Ishikawa (cell line): Measurements from ENCODE around the gene ST7.
A peak's percentile ranks its signal among the peaks of the same experiment; 100 is the strongest.

ENCODE experiments used
- CEBPB ChIP-seq: IDR thresholded peaks from 2 replicates; pipeline ENCODE4 v1.6.1; 2012
- CREB1 ChIP-seq: IDR thresholded peaks from 2 replicates; pipeline ENCODE4 v1.6.1; 2012; ENCODE audit warnings: low read depth
- EGR1 ChIP-seq: IDR thresholded peaks from 2 replicates; pipeline ENCODE4 v1.6.1; 2012
- EP300 ChIP-seq: IDR thresholded peaks from 2 replicates; pipeline ENCODE4 v1.6.1; 2012; ENCODE audit warnings: borderline replicate concordance
- FOXM1 ChIP-seq: IDR thresholded peaks from 2 replicates; pipeline ENCODE4 v1.6.1; 2012; ENCODE audit warnings: low read depth, borderline replicate concordance
- NFIC ChIP-seq: IDR thresholded peaks from 2 replicates; pipeline ENCODE4 v1.6.1; 2012
- RAD21 ChIP-seq: IDR thresholded peaks from 2 replicates; pipeline ENCODE4 v1.6.1; 2012; ENCODE audit warnings: low read depth
- TAF1 ChIP-seq: IDR thresholded peaks from 2 replicates; pipeline ENCODE4 v1.6.1; 2012; ENCODE audit warnings: low read depth, mild to moderate bottlenecking
- TEAD4 ChIP-seq: IDR thresholded peaks from 2 replicates; pipeline ENCODE4 v1.6.1; 2012
- YY1 ChIP-seq: IDR thresholded peaks from 2 replicates; pipeline ENCODE4 v1.6.1; 2012; ENCODE audit warnings: low read depth
- ZBTB7A ChIP-seq: IDR thresholded peaks from 2 replicates; pipeline ENCODE4 v1.6.1; 2012; ENCODE audit warnings: low read depth
- TF ChIP-seq, protein P1 (sequence below): IDR thresholded peaks from 2 replicates; pipeline ENCODE4 v1.6.1; 2012; ENCODE audit warnings: low read depth, mild to moderate bottlenecking
- TF ChIP-seq, protein P2 (sequence below): IDR thresholded peaks from 2 replicates; pipeline ENCODE4 v1.6.1; 2012

The ST7 gene

DNA sequence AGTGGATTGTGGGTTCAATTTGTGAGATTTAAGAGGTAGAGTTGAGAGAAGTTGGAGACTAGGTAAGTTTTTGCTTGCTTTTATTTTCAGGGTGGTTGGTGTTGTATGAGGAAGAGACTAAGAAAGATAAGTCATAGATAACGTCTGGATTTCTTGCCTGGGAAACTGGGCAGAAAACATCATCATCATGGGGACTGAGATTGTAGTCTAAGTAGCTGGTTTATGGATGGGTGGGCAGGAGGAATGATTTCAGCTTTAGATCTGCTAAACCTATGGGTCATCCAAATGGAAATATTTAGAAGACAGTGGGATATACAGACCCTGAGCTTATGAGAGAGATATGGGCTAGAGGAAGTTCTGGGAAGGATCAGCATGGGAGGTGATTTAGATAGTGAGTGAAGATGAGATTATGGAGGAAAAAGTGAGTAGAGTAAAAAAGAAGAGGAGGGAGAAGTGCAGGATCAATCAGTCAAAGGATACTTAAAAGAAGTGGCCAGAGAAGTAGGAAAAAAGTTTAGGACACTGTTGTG is 199.8 kb downstream of the ST7 start:
- TF ChIP-seq, protein P1, sequence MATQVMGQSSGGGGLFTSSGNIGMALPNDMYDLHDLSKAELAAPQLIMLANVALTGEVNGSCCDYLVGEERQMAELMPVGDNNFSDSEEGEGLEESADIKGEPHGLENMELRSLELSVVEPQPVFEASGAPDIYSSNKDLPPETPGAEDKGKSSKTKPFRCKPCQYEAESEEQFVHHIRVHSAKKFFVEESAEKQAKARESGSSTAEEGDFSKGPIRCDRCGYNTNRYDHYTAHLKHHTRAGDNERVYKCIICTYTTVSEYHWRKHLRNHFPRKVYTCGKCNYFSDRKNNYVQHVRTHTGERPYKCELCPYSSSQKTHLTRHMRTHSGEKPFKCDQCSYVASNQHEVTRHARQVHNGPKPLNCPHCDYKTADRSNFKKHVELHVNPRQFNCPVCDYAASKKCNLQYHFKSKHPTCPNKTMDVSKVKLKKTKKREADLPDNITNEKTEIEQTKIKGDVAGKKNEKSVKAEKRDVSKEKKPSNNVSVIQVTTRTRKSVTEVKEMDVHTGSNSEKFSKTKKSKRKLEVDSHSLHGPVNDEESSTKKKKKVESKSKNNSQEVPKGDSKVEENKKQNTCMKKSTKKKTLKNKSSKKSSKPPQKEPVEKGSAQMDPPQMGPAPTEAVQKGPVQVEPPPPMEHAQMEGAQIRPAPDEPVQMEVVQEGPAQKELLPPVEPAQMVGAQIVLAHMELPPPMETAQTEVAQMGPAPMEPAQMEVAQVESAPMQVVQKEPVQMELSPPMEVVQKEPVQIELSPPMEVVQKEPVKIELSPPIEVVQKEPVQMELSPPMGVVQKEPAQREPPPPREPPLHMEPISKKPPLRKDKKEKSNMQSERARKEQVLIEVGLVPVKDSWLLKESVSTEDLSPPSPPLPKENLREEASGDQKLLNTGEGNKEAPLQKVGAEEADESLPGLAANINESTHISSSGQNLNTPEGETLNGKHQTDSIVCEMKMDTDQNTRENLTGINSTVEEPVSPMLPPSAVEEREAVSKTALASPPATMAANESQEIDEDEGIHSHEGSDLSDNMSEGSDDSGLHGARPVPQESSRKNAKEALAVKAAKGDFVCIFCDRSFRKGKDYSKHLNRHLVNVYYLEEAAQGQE = no peak
- TF ChIP-seq ZBTB7A = no peak
- TF ChIP-seq YY1 = no peak
- TF ChIP-seq FOXM1 = no peak
- TF ChIP-seq CREB1 = no peak
- no peak for TF ChIP-seq EP300

DNA sequence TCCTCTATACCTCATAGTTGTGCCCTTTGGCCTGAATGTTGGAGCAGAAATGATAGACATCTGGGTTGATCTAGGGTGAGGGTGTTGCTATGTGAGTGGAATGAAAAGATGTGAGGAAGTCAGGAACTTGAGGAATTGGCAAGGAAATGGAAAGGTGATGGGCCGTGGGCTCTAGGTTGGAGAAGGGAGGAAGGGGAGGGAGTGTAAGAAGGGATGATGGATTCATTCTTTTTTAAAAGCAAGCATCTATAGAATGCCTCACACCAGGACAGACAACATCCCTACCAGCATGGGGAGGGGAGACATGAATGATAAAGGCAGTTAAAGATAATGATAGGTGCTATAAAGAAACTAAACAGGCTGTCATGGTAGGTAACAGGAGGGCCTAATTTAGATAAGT is 201.4 kb downstream of the ST7 start:
- TF ChIP-seq FOXM1 = no peak
- no peak for TF ChIP-seq CREB1
- no peak for TF ChIP-seq YY1
- TF ChIP-seq, protein P1 = no peak
- no peak for TF ChIP-seq RAD21

DNA sequence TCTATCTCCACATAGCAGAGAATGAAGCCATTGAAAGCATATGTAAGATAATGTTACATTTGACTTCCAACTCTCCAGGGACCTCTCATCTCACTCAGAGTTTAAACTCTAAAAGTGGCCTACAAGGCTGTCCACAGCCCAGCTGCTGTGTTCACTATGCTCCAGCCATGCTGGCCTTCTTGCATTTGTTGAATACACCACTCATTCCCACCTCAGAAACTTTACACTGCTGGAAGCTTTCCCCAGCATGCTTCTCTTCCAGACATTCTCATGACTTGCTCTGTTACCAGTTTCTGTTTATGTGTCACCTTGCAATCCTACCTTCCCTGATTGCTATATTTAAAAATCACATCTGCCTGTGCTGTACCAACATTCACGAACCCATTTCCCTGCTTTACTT is 202.4 kb downstream of the ST7 start:
- TF ChIP-seq EGR1 = no peak
- no peak for TF ChIP-seq YY1
- TF ChIP-seq TAF1 = no peak

DNA sequence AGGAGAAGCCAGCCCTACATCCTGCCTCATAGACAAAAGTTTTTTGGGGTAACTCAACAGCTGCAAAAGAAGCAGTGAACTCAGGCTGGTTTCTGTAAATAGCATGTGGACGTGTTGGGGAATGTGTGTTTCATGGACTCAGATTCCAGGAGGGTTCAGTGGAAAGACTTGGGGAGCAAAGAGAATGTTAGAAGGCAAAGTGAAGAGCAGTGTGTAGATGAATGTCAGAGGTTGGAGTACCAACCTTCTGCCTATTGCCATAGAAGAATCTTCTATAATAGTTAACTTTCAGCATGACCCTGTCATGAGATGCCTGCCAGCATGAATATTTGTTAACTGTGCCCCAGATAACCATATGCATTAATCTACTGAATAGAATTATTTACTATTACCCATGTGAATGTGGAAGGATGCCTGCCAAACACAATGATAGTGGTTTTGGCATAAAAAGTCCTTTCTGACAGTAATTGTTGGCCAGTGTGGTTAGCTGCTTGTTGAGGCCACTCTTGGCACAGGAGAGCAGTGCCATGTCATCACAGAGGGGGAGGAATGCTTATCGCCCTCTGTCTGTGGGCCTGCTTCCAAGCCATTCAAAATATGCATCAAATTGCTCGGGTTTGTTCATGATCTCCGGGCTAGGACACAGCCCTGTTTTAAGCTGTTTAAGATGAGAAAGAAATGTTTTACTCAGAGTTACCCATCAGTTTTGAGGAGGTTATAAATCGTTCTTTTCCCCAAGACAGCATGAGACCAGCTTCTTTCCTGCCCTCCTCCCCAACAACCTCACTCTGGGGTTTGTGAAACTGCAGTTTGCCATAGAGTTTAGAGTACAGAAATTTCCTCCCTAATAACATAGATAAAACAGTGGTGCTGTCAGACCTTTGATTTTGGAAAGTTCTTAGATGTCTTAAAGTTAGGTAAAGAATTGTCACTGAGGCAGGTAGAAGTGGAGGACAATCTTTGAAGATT is 204.2 kb downstream of the ST7 start:
- no peak for TF ChIP-seq TAF1
- TF ChIP-seq TEAD4 = 0 out of 2 replicates have a peak, but pooled peaks have one; percentile 43
- no peak for TF ChIP-seq EGR1
- TF ChIP-seq ZBTB7A = no peak
- TF ChIP-seq NFIC = peak; percentile 85
- TF ChIP-seq EP300 = no peak
- TF ChIP-seq, protein P2, sequence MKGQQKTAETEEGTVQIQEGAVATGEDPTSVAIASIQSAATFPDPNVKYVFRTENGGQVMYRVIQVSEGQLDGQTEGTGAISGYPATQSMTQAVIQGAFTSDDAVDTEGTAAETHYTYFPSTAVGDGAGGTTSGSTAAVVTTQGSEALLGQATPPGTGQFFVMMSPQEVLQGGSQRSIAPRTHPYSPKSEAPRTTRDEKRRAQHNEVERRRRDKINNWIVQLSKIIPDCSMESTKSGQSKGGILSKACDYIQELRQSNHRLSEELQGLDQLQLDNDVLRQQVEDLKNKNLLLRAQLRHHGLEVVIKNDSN = no peak
- TF ChIP-seq CEBPB = no peak
- no peak for TF ChIP-seq FOXM1
- TF ChIP-seq, protein P1 = no peak

DNA sequence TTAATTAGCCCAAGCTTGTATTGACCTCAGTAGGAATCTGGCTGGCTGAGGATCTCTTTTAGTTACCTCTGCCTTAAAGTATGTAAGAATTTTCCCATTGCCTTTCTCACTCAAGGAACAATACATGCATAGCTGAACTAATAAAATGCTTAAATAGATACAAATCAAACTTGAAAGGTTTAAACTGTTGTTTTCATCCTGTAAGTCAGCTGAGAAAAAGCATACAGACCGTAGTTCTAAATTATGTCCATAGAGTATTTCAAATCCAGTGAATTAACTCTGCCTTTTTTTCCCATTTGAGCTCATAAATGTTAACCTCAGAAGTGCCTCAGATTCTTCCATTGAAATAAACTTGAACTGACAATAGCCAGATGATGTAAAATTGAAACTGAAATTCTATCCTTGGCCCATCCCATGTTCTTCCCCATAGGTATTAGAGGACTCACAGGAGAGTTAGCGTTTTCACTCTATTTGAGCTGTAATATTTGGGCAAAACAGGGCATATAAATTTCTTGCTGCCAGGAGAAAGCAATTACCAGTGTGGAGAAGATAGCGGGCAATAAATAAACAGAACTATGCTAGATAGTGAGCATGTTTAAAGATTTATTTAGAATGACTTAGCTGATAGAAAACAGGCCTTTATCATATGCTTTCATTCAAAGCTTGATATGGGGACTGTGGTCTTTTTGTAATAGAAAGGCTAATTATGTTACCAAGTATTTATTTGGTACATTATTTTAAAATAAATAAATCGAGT is 205.8 kb downstream of the ST7 start:
- no peak for TF ChIP-seq TAF1
- TF ChIP-seq EP300 = no peak
